ENCODE measurements around the gene NOX3.

The NOX3 gene

DNA sequence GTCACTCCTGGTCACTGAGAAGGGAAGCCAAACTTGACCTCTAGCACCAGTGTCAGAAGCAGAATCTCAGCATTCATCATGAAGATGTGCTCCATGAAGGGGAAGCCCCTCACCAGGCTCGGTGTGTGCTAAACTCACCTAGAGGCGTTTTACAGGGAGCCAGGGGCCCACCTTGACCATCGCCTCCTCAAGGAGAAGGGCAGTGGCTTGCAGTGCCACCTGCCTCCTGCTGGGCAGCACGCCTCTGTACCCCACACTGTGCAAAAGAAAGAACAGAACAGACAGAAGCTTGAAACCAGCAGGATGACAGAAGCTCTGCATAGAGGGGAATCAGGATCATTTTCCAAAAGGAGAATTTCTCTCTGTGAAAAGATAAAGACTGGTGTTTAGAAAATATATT, 39.7 kb downstream of the NOX3 start:
- H3K4me3 ChIP-seq (ENCODE audit: control insufficient read depth, low read depth, low read length): no peak overlapping the region
- TF ChIP-seq, protein P1, sequence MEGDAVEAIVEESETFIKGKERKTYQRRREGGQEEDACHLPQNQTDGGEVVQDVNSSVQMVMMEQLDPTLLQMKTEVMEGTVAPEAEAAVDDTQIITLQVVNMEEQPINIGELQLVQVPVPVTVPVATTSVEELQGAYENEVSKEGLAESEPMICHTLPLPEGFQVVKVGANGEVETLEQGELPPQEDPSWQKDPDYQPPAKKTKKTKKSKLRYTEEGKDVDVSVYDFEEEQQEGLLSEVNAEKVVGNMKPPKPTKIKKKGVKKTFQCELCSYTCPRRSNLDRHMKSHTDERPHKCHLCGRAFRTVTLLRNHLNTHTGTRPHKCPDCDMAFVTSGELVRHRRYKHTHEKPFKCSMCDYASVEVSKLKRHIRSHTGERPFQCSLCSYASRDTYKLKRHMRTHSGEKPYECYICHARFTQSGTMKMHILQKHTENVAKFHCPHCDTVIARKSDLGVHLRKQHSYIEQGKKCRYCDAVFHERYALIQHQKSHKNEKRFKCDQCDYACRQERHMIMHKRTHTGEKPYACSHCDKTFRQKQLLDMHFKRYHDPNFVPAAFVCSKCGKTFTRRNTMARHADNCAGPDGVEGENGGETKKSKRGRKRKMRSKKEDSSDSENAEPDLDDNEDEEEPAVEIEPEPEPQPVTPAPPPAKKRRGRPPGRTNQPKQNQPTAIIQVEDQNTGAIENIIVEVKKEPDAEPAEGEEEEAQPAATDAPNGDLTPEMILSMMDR (conservative IDR thresholded peaks at IDR 0.05; ENCODE audit: control insufficient read depth, insufficient read depth, low read depth, low read length): no peak
- DNase-seq (ENCODE audit: low read depth): no peak

DNA sequence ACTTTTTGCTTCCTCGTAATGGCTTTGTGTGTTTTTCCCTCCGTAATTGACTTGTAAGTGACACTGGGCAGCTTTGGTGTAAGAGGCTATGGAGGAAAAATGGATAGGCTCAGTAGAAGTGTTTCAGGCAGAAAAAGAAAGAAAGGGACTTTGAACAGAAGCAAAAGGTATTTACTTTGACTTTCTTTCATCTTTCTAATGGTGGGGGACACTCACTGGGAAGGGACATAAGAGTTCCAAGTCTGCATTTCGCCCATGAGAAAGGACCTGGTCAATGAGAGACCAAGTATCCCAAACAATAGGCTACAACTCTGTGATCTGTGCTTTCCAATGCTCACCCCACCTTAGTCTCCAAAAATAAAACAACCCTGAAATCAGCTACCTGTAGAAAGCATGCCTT, 41.6 kb downstream of the NOX3 start:
- DNase-seq (ENCODE audit: low read depth): no peak
- TF ChIP-seq, protein P1 (conservative IDR thresholded peaks at IDR 0.05; ENCODE audit: control insufficient read depth, insufficient read depth, low read depth, low read length): no peak
- no peak overlapping the region for H3K4me3 ChIP-seq (ENCODE audit: control insufficient read depth, low read depth, low read length)

DNA sequence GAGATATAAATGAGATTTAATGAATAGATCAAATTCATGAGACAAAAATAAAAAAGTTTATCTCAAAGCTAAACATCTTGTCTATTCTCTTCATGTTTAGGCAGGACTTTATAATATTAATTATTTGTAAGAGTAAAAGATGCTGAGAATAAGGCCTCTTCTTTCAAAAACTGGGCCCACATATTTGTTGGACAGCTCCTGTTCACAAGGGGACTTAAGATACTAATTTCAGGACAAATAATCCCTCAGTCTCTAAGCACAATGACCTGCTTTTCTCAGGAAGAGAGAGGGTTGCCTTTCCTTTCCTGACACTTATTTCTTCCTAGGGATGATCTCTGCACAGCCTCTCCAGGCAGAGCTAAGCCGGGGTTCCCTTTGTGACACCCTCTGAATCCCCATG, 43.3 kb downstream of the NOX3 start:
- TF ChIP-seq, protein P1 (conservative IDR thresholded peaks at IDR 0.05; ENCODE audit: control insufficient read depth, insufficient read depth, low read depth, low read length): no peak
- no peak overlapping the region for H3K4me3 ChIP-seq (ENCODE audit: control insufficient read depth, low read depth, low read length)
- DNase-seq (ENCODE audit: low read depth): peak; percentile 31

DNA sequence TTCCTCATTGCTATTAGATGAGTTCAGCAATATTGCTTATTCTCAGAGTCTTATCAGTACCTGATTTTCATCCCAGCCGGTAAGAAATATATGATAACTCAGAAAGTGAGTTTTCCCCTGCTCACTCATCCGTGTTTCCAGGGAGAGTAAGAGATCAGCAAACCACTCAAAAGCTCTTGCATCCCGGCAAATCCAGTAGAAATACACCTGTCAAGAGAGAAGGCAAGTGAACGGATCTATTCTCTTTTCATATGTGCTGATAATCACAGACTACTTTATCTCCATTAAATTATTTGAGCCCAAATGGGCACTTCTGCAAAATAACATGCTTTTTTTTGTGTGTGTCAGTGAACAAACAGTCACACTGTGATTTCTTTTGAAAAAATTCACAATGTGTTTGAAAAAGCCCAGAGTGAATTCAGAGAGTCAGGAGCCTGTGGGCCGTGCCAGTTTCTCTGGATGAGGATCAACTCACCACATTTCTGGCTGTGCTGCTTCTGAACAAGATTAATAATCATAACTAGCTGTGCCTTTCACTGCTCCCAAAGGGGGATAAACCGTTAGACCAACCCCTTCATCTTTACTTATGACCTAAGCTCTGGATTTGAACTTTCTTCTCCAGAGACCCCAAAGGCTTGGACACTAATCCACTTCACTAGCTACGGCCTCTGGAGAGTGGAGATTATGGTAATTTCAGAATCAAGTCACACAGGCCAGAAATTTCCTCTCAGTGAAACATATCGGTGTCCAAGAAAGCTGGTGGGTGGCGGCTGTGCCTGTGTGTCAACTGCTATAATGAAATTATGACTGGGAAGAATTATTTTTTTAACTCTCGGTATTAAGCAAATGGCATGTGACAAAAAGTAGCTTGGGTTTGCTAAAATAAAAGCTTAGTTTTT, 44.2 kb downstream of the NOX3 start:
- no peak overlapping the region for H3K4me3 ChIP-seq (ENCODE audit: control insufficient read depth, low read depth, low read length)
- DNase-seq (ENCODE audit: low read depth): no peak
- TF ChIP-seq, protein P1 (conservative IDR thresholded peaks at IDR 0.05; ENCODE audit: control insufficient read depth, insufficient read depth, low read depth, low read length): no peak

DNA sequence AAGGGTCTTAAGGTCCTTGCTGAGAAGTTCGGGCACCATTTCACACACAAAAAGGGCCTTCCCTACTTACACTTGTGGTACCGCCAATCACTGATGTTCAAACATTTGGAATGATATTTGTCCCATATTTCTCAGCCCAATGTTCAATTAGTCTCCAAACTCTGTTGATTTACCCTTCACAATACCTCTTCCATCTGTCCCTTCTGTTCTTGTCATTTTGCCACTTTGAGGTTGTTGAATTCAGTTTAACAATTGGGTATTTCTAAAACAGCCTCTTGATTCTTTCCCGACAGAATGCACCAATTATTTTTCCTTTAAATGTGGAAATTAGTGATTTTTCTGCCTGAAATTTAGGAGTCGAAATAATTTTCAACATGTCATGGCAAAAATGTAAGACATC, 46.2 kb downstream of the NOX3 start:
- H3K4me3 ChIP-seq (ENCODE audit: control insufficient read depth, low read depth, low read length): no peak overlapping the region
- no peak for DNase-seq (ENCODE audit: low read depth)
- TF ChIP-seq, protein P1 (conservative IDR thresholded peaks at IDR 0.05; ENCODE audit: control insufficient read depth, insufficient read depth, low read depth, low read length): no peak

DNA sequence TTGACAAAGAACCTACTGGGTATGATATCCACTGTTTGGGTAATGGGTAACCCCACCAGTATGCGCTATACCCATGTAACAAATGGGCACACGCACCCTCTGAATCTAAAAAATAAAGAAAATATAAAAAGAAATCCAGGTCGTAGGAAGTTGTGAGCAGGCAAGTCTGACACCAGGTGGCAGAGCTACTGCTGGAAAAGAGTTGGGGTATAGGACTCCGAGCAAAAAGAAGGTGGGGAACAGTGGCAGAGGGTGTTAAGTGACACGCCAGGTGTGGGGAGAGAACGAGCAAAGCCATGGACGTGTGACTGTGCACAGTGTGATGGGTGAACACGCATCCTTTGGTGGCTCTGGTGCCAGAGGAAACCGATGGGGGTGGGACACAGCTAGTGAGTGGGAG, 46.7 kb downstream of the NOX3 start:
- DNase-seq (ENCODE audit: low read depth): no peak
- no peak overlapping the region for H3K4me3 ChIP-seq (ENCODE audit: control insufficient read depth, low read depth, low read length)
- TF ChIP-seq, protein P1 (conservative IDR thresholded peaks at IDR 0.05; ENCODE audit: control insufficient read depth, insufficient read depth, low read depth, low read length): no peak

All from fibroblast of mammary gland (primary cell).